Fibroblast of lung (primary cell): ENCODE measurements around the gene ERI2. TPM values are rescaled to one million over a fixed set of nuclear protein-coding genes. Genes with fewer than 3 reads are reported as not detected.

Source experiments
- DNase-seq, 2 donors: peaks; one replicate each; pipeline versions ENCODE4 v3.0.0 to v3.0.0-alpha.2; 2010; ENCODE audit warnings: low read depth in 2 of 2
- H2AFZ ChIP-seq: 2 replicates; pipeline ENCODE4 v1.5.1; 2012; ENCODE audit warnings: low read length, control low read depth, inconsistent platforms
- H3K27ac ChIP-seq: 2 replicates; pipeline ENCODE4 v1.5.1; 2011; ENCODE audit warnings: low read length, control low read depth; ENCODE audit not compliant: insufficient read depth
- H3K27me3 ChIP-seq: 2 replicates; pipeline ENCODE4 v1.5.1; 2011; ENCODE audit warnings: mild to moderate bottlenecking, low read length; ENCODE audit not compliant: control insufficient read depth, insufficient read depth
- H3K36me3 ChIP-seq: 2 replicates; pipeline ENCODE4 v1.5.1; 2011; ENCODE audit warnings: low read length; ENCODE audit not compliant: control insufficient read depth, insufficient read depth
- H3K4me1 ChIP-seq: 2 replicates; pipeline ENCODE4 v1.5.1; 2011; ENCODE audit warnings: low read length; ENCODE audit not compliant: control insufficient read depth, insufficient read depth; ENCODE audit errors: extremely low read depth
- H3K4me2 ChIP-seq: 2 replicates; pipeline ENCODE4 v1.5.1; 2011; ENCODE audit warnings: low read length, control low read depth; ENCODE audit not compliant: insufficient read depth; ENCODE audit errors: extremely low read depth
- H3K4me3 ChIP-seq, 4 experiments: fragments of 200-600 bp in 1 of 4; sonication (generic) in 1 of 4; replicated peaks in 1 of 4; 2 replicates each; pipeline ENCODE4 v1.5.1; 2011 to 2016; ENCODE audit warnings: low read length in 4 of 4, low read depth in 3 of 4, mild to moderate bottlenecking in 3 of 4, control low read depth in 2 of 4, inconsistent platforms in 1 of 4, mixed read lengths in 1 of 4; ENCODE audit not compliant: insufficient read depth in 1 of 4; ENCODE audit errors: control extremely low read depth in 1 of 4
- H3K79me2 ChIP-seq: 2 replicates; pipeline ENCODE4 v1.5.1; 2012; ENCODE audit warnings: mild to moderate bottlenecking, low read length, inconsistent platforms; ENCODE audit not compliant: control insufficient read depth, insufficient read depth
- H3K9ac ChIP-seq: 2 replicates; pipeline ENCODE4 v1.5.1; 2011; ENCODE audit warnings: mild to moderate bottlenecking, low read length, control low read depth; ENCODE audit not compliant: insufficient read depth
- H3K9me3 ChIP-seq: 2 replicates; pipeline ENCODE4 v1.5.1; 2012; ENCODE audit warnings: low read depth, low read length; ENCODE audit not compliant: control insufficient read depth, insufficient read depth
- H4K20me1 ChIP-seq: 2 replicates; pipeline ENCODE4 v1.5.1; 2011; ENCODE audit warnings: low read length; ENCODE audit not compliant: control insufficient read depth, insufficient read depth; ENCODE audit errors: extremely low read depth
- CTCF ChIP-seq, 2 donors: IDR thresholded peaks in 1 of 2; conservative IDR thresholded peaks in 1 of 2; 1 replicate in 1 of 2; 2 replicates in 1 of 2; pipeline ENCODE4 v1.5.1; 2011 to 2012; ENCODE audit warnings: low read length in 2 of 2, control low read depth in 1 of 2, inconsistent platforms in 1 of 2, low read depth in 1 of 2, mild to moderate bottlenecking in 1 of 2
- EZH2 ChIP-seq: IDR thresholded peaks from 2 replicates; pipeline ENCODE4 v1.5.1; 2012; ENCODE audit warnings: low read length, control low read depth, mild to moderate bottlenecking; ENCODE audit errors: missing control alignments
- polyA plus RNA-seq, 2 donors: library from polyadenylated mRNA; depleted of rRNA in 1 of 2; stranded (reverse) in 1 of 2; unstranded in 1 of 2; fragments of >200 nt; gene quantifications; 2 replicates each; pipeline ENCODE4 v1.2.1, GENCODE V29; 2011 to 2012; ENCODE audit warnings: missing spikeins in 1 of 2
- total RNA-seq: library from RNA; depleted of rRNA; stranded (reverse); fragments of >200 nt; gene quantifications from 2 replicates; pipeline ENCODE4 v1.2.1, GENCODE V29; 2014

The ERI2 gene
- total and polyA plus RNA-seq, 2 donors (not counting 1 experiment from before 2014, with no cell fraction given): 10.5 to 30.1 TPM

- no peaks in the 10 kb centered on the region for H3K79me2 ChIP-seq
- no peaks in the 10 kb centered on the region for H3K9me3 ChIP-seq
- no peaks in the 10 kb centered on the region for H3K4me1 ChIP-seq
- no peak overlapping the region for H3K27ac ChIP-seq
- no peak overlapping the region for H3K4me2 ChIP-seq
- H2AFZ ChIP-seq: no peak overlapping the region
- H3K9ac ChIP-seq: no peak overlapping the region
- DNase-seq: no peak
- no peaks in the 10 kb centered on the region for H3K36me3 ChIP-seq
- no peak for TF ChIP-seq CTCF (conservative IDR thresholded peaks at IDR 0.05 in 1 of 2, IDR thresholded peaks at IDR 0.05 in 1 of 2; ENCODE audit: low read depth in 1 of 2, low read length in 2 of 2)
- TF ChIP-seq EZH2: no peak
- no peaks in the 10 kb centered on the region for H3K27me3 ChIP-seq
- H3K4me3 ChIP-seq: no peak overlapping the region
- H4K20me1 ChIP-seq: no peaks in the 10 kb centered on the region
Measured at GRCh38 chr16:20830372-20830771, 24.1 kb upstream of the ERI2 start.

- Histone ChIP-seq H3K27ac (no peak overlapping the region), H3K79me2 (no peaks in the 10 kb centered on the region), H3K27me3 (no peaks in the 10 kb centered on the region), H4K20me1 (no peaks in the 10 kb centered on the region), H3K9me3 (no peaks in the 10 kb centered on the region), H3K36me3 (no peaks in the 10 kb centered on the region), H3K4me2 (no peak overlapping the region), H3K9ac (no peak overlapping the region), H3K4me3 (no peak overlapping the region), H2AFZ (no peak overlapping the region), H3K4me1 (no peaks in the 10 kb centered on the region)
- TF ChIP-seq CTCF (conservative IDR thresholded peaks at IDR 0.05 in 1 of 2, IDR thresholded peaks at IDR 0.05 in 1 of 2; ENCODE audit: low read depth in 1 of 2, low read length in 2 of 2): no peak
- TF ChIP-seq EZH2: no peak
- no peak for DNase-seq
Measured at GRCh38 chr16:20829536-20829935, 23.3 kb upstream of the ERI2 start.

GRCh38 chr16:20826039-20826566 is 19.8 kb upstream of the ERI2 start:
- peak in 1 of 2 donors; percentile 33 for DNase-seq
- H2AFZ ChIP-seq: no peak overlapping the region
- no peaks in the 10 kb centered on the region for H3K9me3 ChIP-seq
- H3K4me1 ChIP-seq: no peaks in the 10 kb centered on the region
- H3K4me3 ChIP-seq: no peak overlapping the region
- no peaks in the 10 kb centered on the region for H3K36me3 ChIP-seq
- no peaks in the 10 kb centered on the region for H3K27me3 ChIP-seq
- no peaks in the 10 kb centered on the region for H4K20me1 ChIP-seq
- TF ChIP-seq EZH2 (no peak), CTCF (conservative IDR thresholded peaks at IDR 0.05 in 1 of 2, IDR thresholded peaks at IDR 0.05 in 1 of 2; ENCODE audit: low read depth in 1 of 2, low read length in 2 of 2) (no peak)
- H3K27ac ChIP-seq: no peak overlapping the region
- no peaks in the 10 kb centered on the region for H3K79me2 ChIP-seq
- no peak overlapping the region for H3K9ac ChIP-seq
- H3K4me2 ChIP-seq: no peak overlapping the region
